ENCODE data around the gene EDRF1. TPM values are rescaled to one million over a fixed set of nuclear protein-coding genes. Genes with fewer than 3 reads are reported as not detected.

Gene EDRF1
- total and polyA plus RNA-seq, 2 of the 4 experiments (the other 2 are of a cell fraction) = 17.0 to 24.9 TPM

DNA sequence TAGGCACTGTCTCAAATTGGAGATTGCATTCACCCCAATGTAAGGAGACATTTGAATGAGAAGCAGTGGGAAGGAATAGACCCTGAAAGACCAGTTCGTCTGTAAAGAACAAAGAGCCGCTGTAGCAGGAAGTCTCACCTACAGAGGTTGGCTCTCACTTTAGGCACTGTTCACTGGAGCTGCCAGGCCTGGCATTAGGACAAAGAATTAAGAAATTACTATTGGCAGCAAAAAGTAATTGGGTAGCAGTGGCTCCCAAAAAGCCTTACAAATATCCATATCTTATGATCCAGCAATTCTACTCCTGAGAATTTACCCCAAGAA, 26.0 kb upstream of the EDRF1 start (continued):
- TF ChIP-seq, protein P1, sequence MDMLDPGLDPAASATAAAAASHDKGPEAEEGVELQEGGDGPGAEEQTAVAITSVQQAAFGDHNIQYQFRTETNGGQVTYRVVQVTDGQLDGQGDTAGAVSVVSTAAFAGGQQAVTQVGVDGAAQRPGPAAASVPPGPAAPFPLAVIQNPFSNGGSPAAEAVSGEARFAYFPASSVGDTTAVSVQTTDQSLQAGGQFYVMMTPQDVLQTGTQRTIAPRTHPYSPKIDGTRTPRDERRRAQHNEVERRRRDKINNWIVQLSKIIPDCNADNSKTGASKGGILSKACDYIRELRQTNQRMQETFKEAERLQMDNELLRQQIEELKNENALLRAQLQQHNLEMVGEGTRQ (IDR thresholded peaks at IDR 0.05; ENCODE audit: low read depth, low read length) = no peak
- TF ChIP-seq POLR2A (IDR thresholded peaks at IDR 0.05; ENCODE audit: low read depth, low read length) = no peak

- Histone ChIP-seq H4K20me1 (ENCODE audit: insufficient read depth, low read length) (no peaks in the 10 kb centered on the region), H4K8ac (ENCODE audit: low read depth in 2 of 2, low read length in 2 of 2) (no peak overlapping the region), H3K27me3 (ENCODE audit: control insufficient read depth, insufficient read depth, low read length) (peaks cover 11% of the 10 kb centered on the region), H3K4me3 (ENCODE audit: insufficient read depth, low read depth, low read length) (no peak overlapping the region), H2AK5ac (ENCODE audit: low read depth, low read length) (no peak overlapping the region), H2BK15ac (ENCODE audit: low read depth, low read length) (no peak overlapping the region), H4K5ac (ENCODE audit: low read depth, low read length) (no peak overlapping the region), H3K4me1 (ENCODE audit: control insufficient read depth, insufficient read depth, low read length) (peaks cover 5% of the 10 kb centered on the region; the same call in 1 of the 2 replicates), H3K4ac (ENCODE audit: low read depth, low read length) (no peak overlapping the region), H3K79me1 (ENCODE audit: low read depth in 1 of 2, low read length in 2 of 2) (no peaks in the 10 kb centered on the region), H3K14ac (replicated peaks; ENCODE audit: low read depth, low read length) (no peak overlapping the region), H3K27ac (ENCODE audit: insufficient read depth, low read length) (no peak overlapping the region; the same call in 1 of the 2 replicates), H3K36me3 (ENCODE audit: control insufficient read depth, insufficient read depth, low read length) (no peaks in the 10 kb centered on the region), H2BK120ac (ENCODE audit: low read depth, low read length) (no peak overlapping the region), H2AK9ac (replicated peaks; ENCODE audit: low read depth, low read length, poor library complexity) (no peak overlapping the region), H3K9me1 (ENCODE audit: insufficient read depth, low read length) (no peaks in the 10 kb centered on the region), H3K9ac (ENCODE audit: low read depth, low read length) (no peak overlapping the region), H3K23ac (ENCODE audit: low read depth, low read length) (no peak overlapping the region), H3K4me2 (ENCODE audit: low read depth, low read length) (no peak overlapping the region), H3K18ac (ENCODE audit: low read depth, low read length) (no peak overlapping the region; the same call in 1 of the 2 replicates), H2BK20ac (ENCODE audit: low read depth, low read length) (no peak overlapping the region), H4K91ac (ENCODE audit: insufficient read depth, low read depth, low read length) (no peak overlapping the region), H2AFZ (replicated peaks; ENCODE audit: low read length, poor library complexity) (no peak overlapping the region), H2BK5ac (ENCODE audit: low read depth, low read length, poor library complexity, severe bottlenecking) (no peak overlapping the region), H3K9me3 (ENCODE audit: control insufficient read depth, insufficient read depth, low read length) (no peaks in the 10 kb centered on the region), H3K56ac (ENCODE audit: extremely low read depth, insufficient read depth, low read length) (no peak overlapping the region)
- ChIA-PET POLR2A (ENCODE audit: unreplicated experiment) (no interaction called here), CTCF (no interaction called here)
- in situ Hi-C loops (cut with MboI; ENCODE audit: low sequenced_read_pairs) = loop anchor here (10.0 kb wide), 1 partner anchor 650 kb away; no protein-coding TSS in a partner anchor
- intact Hi-C loops (cut with micrococcal nuclease) = no loop called here
- DNase-seq (peak; percentile 85), ATAC-seq (ENCODE audit: low read depth) (peak; percentile 86)
- WGBS, 2 experiments (ENCODE audit: extremely low coverage in 2 of 2, insufficient read length in 1 of 2) = no CpG with 5 or more reads among the region's 1 CpG
- TF ChIP-seq NFE2L2 (IDR thresholded peaks at IDR 0.05; ENCODE audit: low read depth, low read length) (peak; percentile 77), CHD1 (IDR thresholded peaks at IDR 0.05; ENCODE audit: low read depth, low read length) (no peak), ELK1 (IDR thresholded peaks at IDR 0.05; ENCODE audit: borderline replicate concordance, low read depth, low read length) (no peak), SMC3 (IDR thresholded peaks at IDR 0.05; ENCODE audit: low read depth, low read length) (no peak), MAZ (IDR thresholded peaks at IDR 0.05; ENCODE audit: borderline replicate concordance, low read depth, low read length) (no peak), CEBPB (IDR thresholded peaks at IDR 0.05; ENCODE audit: low read depth, low read length) (no peak), MAFK (IDR thresholded peaks at IDR 0.05; ENCODE audit: low read depth, low read length) (0 out of 2 replicates have a peak, but pooled peaks have one; percentile 3), POLR2A (IDR thresholded peaks at IDR 0.05; ENCODE audit: low read depth, low read length) (no peak)
- TF ChIP-seq, protein P1 (IDR thresholded peaks at IDR 0.05; ENCODE audit: low read depth, low read length) = no peak
- dilution Hi-C loops (cut with HindIII; ENCODE audit: low sequenced_read_pairs, unreplicated experiment) = no loop called here
- BruUV-seq (replicated peaks) = no TSS peak
Measured at GRCh38 chr10:125694883-125695282, 24.6 kb upstream of the EDRF1 start.

Measured in IMR-90 (cell line).